ENCODE measurements around the gene XYLB.

The XYLB gene

GRCh38 chr3:38325256-38325655, 21.3 kb upstream of the XYLB start:
- DNase-seq = no peak

DNA sequence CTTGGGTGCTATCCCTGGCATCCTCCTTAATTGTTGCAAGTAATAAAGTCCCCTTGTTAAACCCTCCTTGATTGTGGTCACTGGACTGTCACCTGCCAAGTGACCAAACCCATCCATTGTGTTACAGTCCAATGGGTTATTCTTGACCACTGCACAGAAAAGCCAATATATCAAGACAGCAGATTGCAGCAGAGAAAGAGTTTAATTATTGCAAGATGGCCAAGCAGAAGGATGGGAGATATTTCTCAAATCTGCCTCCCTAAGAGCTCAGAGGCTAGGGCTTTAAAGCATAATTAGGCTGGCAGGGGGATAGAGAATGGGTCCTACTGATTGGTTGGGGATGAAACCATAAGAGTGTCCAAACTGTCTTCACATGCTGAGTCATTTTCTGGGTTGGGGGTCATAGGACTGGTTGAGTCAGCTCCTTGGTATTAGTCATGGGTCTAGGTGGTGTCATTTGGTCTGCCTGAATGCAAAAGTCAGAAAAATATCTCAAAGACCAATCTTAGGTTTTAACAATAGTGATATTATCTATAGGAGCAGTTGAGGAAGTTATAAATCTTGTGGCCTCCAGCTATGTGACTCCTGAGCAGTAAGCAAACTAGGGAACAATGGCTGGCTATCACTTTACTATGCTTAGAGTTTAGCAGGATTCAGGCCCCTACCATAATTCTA, 19.1 kb upstream of the XYLB start:
- DNase-seq = no peak

GRCh38 chr3:38331257-38332022, 15.1 kb upstream of the XYLB start:
- no peak for DNase-seq

GRCh38 chr3:38332201-38332600, 14.4 kb upstream of the XYLB start:
- no peak for DNase-seq

DNA sequence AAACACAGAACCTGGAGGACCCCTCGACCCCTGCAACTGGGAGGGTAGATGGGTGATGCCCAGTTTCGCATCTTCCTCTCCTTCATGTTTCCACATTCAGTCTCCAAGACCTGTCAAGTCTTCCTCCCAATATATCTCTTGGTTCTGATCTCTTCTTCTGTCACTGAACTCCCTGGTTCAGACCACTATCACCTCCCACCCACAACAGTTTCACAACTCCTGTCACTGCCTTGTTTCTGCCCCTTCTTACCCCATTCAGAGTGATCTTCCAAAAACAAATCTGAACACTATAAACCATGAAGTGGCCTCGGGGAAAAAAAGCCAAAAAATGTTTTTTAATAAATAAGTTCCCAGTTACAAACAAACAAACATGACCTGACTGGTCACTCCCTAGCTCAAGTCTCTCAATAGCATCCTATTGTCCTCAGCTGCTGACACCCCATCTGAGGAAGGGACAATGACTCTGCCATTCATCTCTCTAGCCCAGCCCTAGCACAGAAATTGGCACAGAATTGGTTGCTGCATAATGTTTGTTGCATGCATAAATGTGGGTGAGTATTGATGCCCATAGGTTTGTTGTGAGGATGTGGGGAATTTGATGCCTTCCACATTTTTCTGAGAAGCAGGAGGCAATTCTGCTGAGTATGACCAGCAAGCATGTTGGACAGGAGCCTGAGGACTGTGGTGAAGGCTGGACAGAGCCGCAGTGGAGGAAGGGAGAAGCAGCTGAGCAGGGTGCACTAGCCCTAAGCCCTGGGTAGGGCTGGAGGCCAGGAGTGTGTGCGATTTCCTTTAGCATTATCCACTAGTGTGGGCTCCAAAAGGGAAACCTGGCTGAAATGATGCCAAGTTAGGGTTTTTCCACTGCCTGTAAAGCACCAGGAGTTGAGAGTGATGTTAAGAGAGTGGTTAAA, 12.2 kb upstream of the XYLB start:
- DNase-seq = peak; percentile 64

DNA sequence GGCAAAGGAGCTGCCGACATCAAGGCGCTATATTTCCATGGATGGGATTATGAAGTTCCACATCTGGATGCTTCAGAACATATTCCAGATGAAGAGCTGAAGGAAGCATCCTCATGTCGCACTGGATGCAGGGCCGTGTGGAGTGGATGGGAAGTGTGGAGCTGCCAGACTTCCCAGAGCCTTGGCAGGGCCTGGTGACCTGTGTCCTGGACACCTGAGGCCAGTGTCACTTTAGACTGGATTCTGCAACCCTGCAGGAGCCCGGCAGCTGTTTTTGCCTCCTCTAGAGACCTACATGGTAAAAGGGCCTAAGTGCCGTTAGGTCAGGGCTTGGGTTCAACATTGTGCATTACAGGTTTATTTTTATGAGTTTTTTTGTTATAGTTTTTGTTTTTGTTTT, 11.3 kb upstream of the XYLB start:
- DNase-seq = no peak

DNA sequence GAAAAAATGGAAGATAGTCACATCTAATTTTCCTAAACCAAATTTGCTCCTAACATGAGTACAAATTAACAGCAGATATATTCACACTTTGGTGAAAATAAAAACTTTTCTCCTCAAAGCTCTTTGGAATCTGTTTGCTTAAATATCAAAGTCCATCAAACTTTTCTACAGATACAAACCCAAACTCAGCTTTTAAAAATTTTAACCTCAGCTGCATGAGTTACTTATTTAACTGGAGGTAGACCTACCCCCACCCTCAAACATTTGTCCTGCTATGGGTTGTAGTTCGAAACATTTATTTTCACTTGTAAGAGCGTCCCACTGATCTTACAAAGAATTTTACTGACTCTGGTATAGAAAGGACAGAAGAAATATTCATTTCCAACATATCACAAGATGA, 8.9 kb upstream of the XYLB start:
- DNase-seq = no peak

DNA sequence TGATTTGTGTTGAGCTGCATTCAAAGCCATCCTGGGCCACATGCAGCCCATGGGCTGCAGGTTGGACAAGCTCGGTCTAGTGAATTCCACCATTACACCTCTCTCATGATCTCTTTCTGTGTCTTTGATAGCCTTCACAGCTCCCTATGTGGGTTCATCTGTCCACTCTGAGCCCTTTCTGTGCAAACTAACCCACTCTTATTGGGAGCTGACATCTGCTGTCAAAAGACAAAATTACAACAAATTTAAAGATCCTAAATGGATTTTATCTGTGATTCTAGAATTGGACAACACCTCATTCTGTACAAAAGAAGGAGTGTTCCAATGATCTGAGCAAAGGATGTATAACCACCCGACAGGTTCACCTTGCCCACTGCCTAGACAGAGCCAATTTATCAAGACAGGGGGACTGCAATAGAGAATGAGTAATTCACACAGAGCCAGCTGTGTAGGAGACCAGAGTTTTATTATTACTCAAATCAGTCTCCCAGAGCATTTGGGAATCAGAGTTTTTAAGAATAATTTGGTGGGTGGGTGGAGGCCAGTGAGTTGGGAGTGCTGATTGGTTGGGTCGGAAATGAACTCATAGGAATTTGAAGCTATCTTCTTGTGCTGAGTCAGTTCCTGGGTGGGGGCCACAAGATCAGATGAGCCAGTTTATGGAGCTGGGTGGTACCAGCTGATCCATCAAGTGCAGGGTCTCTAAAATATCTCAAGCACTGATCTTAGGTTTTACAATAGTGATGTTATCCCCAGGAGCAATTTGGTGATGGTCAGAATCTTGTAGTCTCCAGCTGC, 2.6 kb upstream of the XYLB start:
- no peak for DNase-seq

- peak; percentile 31 for DNase-seq
Measured at GRCh38 chr3:38345879-38346586, 552 bp upstream of the XYLB start.

GRCh38 chr3:38347421-38348200, 1.0 kb downstream of the XYLB start:
- no peak for DNase-seq

- no peak for DNase-seq
Measured at GRCh38 chr3:38348903-38349302, 2.3 kb downstream of the XYLB start.

DNA sequence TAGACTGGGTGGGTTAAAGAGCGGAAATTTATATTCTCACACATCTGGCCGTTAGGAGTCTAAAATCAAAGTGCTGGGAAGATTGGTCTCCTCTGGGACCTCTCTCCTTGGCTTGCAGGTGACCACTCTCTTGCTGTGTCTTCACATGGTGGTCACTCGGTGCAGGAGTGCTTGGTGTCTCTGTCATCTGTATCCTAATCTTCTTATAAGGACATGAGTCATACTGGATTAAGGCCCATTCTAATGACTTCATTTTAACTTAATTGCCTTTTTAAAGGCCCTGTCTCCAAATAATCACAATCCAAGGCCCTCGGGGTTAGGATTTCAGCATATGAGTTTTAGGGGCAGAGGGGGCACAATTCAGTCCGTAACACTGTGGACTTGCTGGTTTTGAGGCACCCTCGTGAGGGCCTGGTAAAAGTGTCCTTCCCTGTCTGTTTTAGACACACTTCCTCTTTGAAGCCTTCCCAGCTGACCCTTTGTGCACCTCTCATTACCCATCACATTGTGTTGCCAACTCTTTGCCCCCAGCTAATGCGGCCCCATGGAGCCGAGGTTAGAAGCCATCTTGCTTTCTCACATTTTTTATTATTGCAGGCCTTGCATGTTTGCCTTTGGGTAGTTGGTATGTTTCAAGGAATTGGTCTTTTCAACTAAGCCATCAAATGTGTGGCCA, 3.2 kb downstream of the XYLB start:
- DNase-seq = no peak

DNA sequence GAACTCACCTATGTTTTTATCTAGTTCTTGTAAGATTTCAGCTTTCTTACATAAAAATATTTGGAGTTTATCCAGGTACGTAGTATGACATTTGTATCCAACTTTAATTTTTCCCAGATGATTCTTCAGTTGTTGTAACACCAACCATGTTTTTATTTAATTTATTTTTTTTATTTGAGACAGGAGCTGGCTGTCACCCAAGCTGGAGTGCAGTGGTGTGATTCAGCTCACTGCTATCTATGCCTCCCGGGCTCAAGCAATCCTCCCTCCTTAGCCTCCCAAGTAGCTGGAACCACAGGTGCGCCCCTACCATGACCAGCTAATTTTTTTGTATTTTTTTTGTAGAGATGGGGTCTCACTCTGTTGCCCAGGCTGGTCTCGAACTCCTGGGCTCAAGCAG, 6.6 kb downstream of the XYLB start:
- no peak for DNase-seq

DNA sequence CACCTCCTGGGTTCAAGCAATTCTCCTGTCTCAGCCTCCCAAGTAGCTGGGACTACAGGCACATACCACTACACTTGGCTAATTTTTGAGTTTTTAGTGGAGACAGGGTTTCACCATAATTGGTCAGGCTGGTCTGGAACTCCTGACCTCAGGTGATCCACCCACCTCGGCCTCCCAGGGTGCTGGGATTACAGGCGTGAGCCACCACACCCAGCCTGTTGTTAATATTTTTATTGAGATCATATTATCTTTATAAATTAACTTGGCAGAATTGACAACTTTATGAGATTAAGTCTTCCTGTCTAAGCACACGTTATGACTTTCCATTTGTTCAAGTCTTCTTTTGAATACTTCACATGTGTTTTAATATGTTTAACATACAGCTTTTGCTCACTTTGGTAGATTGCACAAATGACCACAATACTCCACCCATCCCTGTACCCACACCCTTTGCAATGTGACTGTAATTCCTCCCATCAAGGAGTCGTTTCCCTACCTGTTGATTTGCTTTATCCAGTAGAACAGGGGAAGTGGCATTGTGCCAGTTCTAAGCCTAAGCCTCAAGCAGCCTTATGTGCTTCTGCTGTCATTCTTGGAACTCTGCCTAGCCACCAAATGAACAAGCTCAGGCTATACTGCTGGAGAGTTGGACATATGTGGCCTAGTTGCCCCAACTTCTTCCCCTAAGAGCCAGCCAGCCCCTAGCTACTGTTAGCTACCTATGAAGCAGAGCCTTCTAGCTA, 8.2 kb downstream of the XYLB start:
- DNase-seq = peak; percentile 37

DNA sequence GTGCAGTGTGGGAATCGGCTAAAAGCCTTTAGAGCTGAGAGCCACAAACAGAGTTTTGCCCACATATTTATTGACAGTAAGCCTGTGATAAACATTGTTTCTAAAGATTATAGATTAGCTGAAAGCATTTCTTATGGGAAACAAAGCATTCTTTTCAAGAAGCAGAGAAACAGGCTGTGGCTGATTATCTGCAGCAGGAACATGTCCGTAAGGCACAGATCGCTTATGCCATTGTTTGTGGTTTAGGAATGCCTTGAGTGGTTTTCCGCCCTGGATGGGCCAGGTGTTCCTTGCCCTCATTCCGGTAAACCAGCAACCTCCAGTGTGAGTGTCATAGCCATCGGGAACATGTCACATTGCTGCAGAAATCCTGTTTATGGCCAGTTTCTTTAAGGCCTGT, 12.5 kb downstream of the XYLB start:
- no peak for DNase-seq

DNA sequence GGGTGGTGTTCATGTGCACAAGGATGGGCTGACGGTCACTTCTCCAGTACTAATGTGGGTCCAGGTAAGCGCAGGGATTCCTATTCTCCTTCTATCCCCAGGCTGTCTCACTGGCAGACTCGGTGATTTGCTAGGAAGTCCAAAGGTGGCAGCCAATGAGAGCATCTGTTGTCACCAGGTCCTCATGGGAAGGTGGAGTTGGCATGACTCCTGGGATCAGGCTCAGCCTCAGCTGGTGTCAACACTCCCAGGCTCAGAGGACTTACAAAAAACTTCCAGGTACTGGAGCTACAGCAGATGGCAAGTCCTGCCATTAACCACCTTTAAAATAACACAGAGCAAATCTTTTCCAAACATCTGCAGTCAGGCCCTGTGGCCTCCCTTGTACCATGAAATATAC, 13.8 kb downstream of the XYLB start:
- no peak for DNase-seq

DNA sequence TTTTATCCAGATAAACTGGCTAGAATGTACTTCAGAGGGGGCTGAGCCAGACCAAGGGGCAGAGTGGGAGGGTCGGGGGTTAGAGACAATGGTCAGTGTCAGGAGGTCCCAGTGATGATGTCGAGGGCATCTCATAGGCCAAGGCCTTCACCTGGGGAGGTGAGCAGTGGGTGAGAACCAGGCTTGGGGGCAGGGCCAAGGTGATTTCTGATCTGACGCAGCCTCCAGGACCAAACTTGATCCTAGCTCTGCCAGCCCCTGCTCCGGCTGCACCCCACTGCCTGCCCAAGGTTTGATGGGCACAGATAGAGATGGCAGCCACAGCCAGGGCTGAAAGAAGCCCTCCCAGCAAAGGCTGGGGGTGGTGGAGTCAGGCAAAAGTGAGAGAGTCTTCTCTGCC, 14.9 kb downstream of the XYLB start:
- no peak for DNase-seq

- DNase-seq = no peak
Measured at GRCh38 chr3:38362825-38363224, 16.2 kb downstream of the XYLB start.

GRCh38 chr3:38364721-38365400, 18.3 kb downstream of the XYLB start:
- no peak for DNase-seq

Data from femur (tissue), 1 donor.